GM10847 (cell line): Measurements from ENCODE around the gene MRPL43.

Experiments used
- POLR2A ChIP-seq: IDR thresholded peaks from 2 replicates; pipeline ENCODE4 v1.6.1; 2011; ENCODE audit not compliant: insufficient read length; ENCODE audit errors: extremely low read depth

MRPL43 gene

GRCh38 chr10:100986952-100987684 is at the start of gene MRPL43, which contains the start of gene TWNK:
Gene MRPL43 (minus strand): TSS chr10:100987497. CDS start chr10:100987443, 54 bp downstream.
Gene TWNK (plus strand): TSS chr10:100987543. CDS start chr10:100988211, 668 bp downstream.
- peak; percentile 73 for TF ChIP-seq POLR2A

GRCh38 chr10:101036726-101037125 is 49.4 kb upstream of the MRPL43 start:
- TF ChIP-seq POLR2A: no peak

GRCh38 chr10:101035916-101036702 is 48.8 kb upstream of the MRPL43 start:
- TF ChIP-seq POLR2A: no peak

GRCh38 chr10:101035314-101035713 is 48.0 kb upstream of the MRPL43 start:
- TF ChIP-seq POLR2A: no peak

- no peak for TF ChIP-seq POLR2A
Measured at GRCh38 chr10:101033276-101033675, 46.0 kb upstream of the MRPL43 start.

GRCh38 chr10:101032637-101033224 is 45.4 kb upstream of the MRPL43 start:
- no peak for TF ChIP-seq POLR2A

- TF ChIP-seq POLR2A: no peak
Measured at GRCh38 chr10:101031796-101032636, 44.7 kb upstream of the MRPL43 start.

- no peak for TF ChIP-seq POLR2A
Measured at GRCh38 chr10:101031128-101031795, 44.0 kb upstream of the MRPL43 start, which contains the start of the genes PDZD7 and SFXN3. Gene PDZD7 (minus strand): TSS chr10:101031129. CDS start chr10:101030219, 910 bp downstream. Gene SFXN3 (plus strand): TSS chr10:101031234. CDS start chr10:101034695, 3,461 bp downstream.

GRCh38 chr10:101030496-101031127 is 43.3 kb upstream of the MRPL43 start:
- no peak for TF ChIP-seq POLR2A

- TF ChIP-seq POLR2A: no peak
Measured at GRCh38 chr10:101029520-101030295, 42.4 kb upstream of the MRPL43 start.

- no peak for TF ChIP-seq POLR2A
Measured at GRCh38 chr10:101028446-101029337, 41.4 kb upstream of the MRPL43 start.

- TF ChIP-seq POLR2A: no peak
Measured at GRCh38 chr10:101027106-101027720, 39.9 kb upstream of the MRPL43 start.
